Fibroblast of lung (primary cell): ENCODE data around the gene BMPR1B. TPM values are rescaled to one million over a fixed set of nuclear protein-coding genes. Genes with fewer than 3 reads are reported as not detected.

Source experiments
- DNase-seq, 2 donors: peaks; one replicate each; pipeline versions ENCODE4 v3.0.0 to v3.0.0-alpha.2; 2010; ENCODE audit warnings: low read depth in 2 of 2
- H2AFZ ChIP-seq: 2 replicates; pipeline ENCODE4 v1.5.1; 2012; ENCODE audit warnings: low read length, control low read depth, inconsistent platforms
- H3K27ac ChIP-seq: 2 replicates; pipeline ENCODE4 v1.5.1; 2011; ENCODE audit warnings: low read length, control low read depth; ENCODE audit not compliant: insufficient read depth
- H3K27me3 ChIP-seq: 2 replicates; pipeline ENCODE4 v1.5.1; 2011; ENCODE audit warnings: mild to moderate bottlenecking, low read length; ENCODE audit not compliant: control insufficient read depth, insufficient read depth
- H3K36me3 ChIP-seq: 2 replicates; pipeline ENCODE4 v1.5.1; 2011; ENCODE audit warnings: low read length; ENCODE audit not compliant: control insufficient read depth, insufficient read depth
- H3K4me1 ChIP-seq: 2 replicates; pipeline ENCODE4 v1.5.1; 2011; ENCODE audit warnings: low read length; ENCODE audit not compliant: control insufficient read depth, insufficient read depth; ENCODE audit errors: extremely low read depth
- H3K4me2 ChIP-seq: 2 replicates; pipeline ENCODE4 v1.5.1; 2011; ENCODE audit warnings: low read length, control low read depth; ENCODE audit not compliant: insufficient read depth; ENCODE audit errors: extremely low read depth
- H3K4me3 ChIP-seq, 4 experiments: fragments of 200-600 bp in 1 of 4; sonication (generic) in 1 of 4; replicated peaks in 1 of 4; 2 replicates each; pipeline ENCODE4 v1.5.1; 2011 to 2016; ENCODE audit warnings: low read length in 4 of 4, low read depth in 3 of 4, mild to moderate bottlenecking in 3 of 4, control low read depth in 2 of 4, inconsistent platforms in 1 of 4, mixed read lengths in 1 of 4; ENCODE audit not compliant: insufficient read depth in 1 of 4; ENCODE audit errors: control extremely low read depth in 1 of 4
- H3K79me2 ChIP-seq: 2 replicates; pipeline ENCODE4 v1.5.1; 2012; ENCODE audit warnings: mild to moderate bottlenecking, low read length, inconsistent platforms; ENCODE audit not compliant: control insufficient read depth, insufficient read depth
- H3K9ac ChIP-seq: 2 replicates; pipeline ENCODE4 v1.5.1; 2011; ENCODE audit warnings: mild to moderate bottlenecking, low read length, control low read depth; ENCODE audit not compliant: insufficient read depth
- H3K9me3 ChIP-seq: 2 replicates; pipeline ENCODE4 v1.5.1; 2012; ENCODE audit warnings: low read depth, low read length; ENCODE audit not compliant: control insufficient read depth, insufficient read depth
- H4K20me1 ChIP-seq: 2 replicates; pipeline ENCODE4 v1.5.1; 2011; ENCODE audit warnings: low read length; ENCODE audit not compliant: control insufficient read depth, insufficient read depth; ENCODE audit errors: extremely low read depth
- CTCF ChIP-seq, 2 donors: IDR thresholded peaks in 1 of 2; conservative IDR thresholded peaks in 1 of 2; 1 replicate in 1 of 2; 2 replicates in 1 of 2; pipeline ENCODE4 v1.5.1; 2011 to 2012; ENCODE audit warnings: low read length in 2 of 2, control low read depth in 1 of 2, inconsistent platforms in 1 of 2, low read depth in 1 of 2, mild to moderate bottlenecking in 1 of 2
- EZH2 ChIP-seq: IDR thresholded peaks from 2 replicates; pipeline ENCODE4 v1.5.1; 2012; ENCODE audit warnings: low read length, control low read depth, mild to moderate bottlenecking; ENCODE audit errors: missing control alignments
- polyA plus RNA-seq, 2 donors: library from polyadenylated mRNA; depleted of rRNA in 1 of 2; stranded (reverse) in 1 of 2; unstranded in 1 of 2; fragments of >200 nt; gene quantifications; 2 replicates each; pipeline ENCODE4 v1.2.1, GENCODE V29; 2011 to 2012; ENCODE audit warnings: missing spikeins in 1 of 2
- total RNA-seq: library from RNA; depleted of rRNA; stranded (reverse); fragments of >200 nt; gene quantifications from 2 replicates; pipeline ENCODE4 v1.2.1, GENCODE V29; 2014

Gene BMPR1B
- total and polyA plus RNA-seq, 2 donors (not counting 1 experiment from before 2014, with no cell fraction given): 0.17 to 0.45 TPM

GRCh38 chr4:95120456-95120855 is 362.7 kb downstream of the BMPR1B start:
- Histone ChIP-seq H2AFZ (no peak overlapping the region), H3K9me3 (no peaks in the 10 kb centered on the region), H4K20me1 (no peaks in the 10 kb centered on the region), H3K9ac (no peak overlapping the region), H3K4me1 (no peaks in the 10 kb centered on the region), H3K4me3 (no peak overlapping the region), H3K36me3 (no peaks in the 10 kb centered on the region), H3K4me2 (no peak overlapping the region), H3K27me3 (no peaks in the 10 kb centered on the region), H3K27ac (no peak overlapping the region), H3K79me2 (no peaks in the 10 kb centered on the region)
- no peak for TF ChIP-seq EZH2
- DNase-seq: no peak

DNA sequence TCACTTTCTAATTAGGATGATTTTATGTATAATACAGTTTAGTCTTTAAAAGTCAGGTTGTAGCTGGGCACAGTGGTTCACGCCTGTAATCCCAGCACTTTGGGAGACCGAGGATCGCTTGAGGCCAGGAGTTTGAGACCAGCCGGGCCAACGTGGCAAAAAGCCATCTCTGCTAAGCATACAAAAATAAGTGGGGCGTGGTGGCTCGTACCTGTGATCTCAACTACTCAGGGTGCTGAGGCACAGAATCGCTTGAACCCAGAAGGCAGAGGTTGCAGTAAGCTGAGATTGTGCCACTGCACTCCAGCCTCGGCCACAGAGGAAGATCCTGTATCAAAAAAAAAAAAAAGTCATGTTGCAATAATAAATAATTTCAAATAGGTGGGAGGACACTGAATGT is 364.2 kb downstream of the BMPR1B start:
- H2AFZ ChIP-seq: no peak overlapping the region
- H3K27me3 ChIP-seq: no peaks in the 10 kb centered on the region
- no peaks in the 10 kb centered on the region for H3K9me3 ChIP-seq
- no peaks in the 10 kb centered on the region for H3K36me3 ChIP-seq
- no peaks in the 10 kb centered on the region for H4K20me1 ChIP-seq
- no peak overlapping the region for H3K9ac ChIP-seq
- no peak for DNase-seq
- no peaks in the 10 kb centered on the region for H3K4me1 ChIP-seq
- H3K79me2 ChIP-seq: no peaks in the 10 kb centered on the region
- no peak overlapping the region for H3K27ac ChIP-seq
- no peak overlapping the region for H3K4me3 ChIP-seq
- no peak for TF ChIP-seq EZH2
- no peak for TF ChIP-seq CTCF (conservative IDR thresholded peaks at IDR 0.05 in 1 of 2, IDR thresholded peaks at IDR 0.05 in 1 of 2; ENCODE audit: low read depth in 1 of 2, low read length in 2 of 2)
- H3K4me2 ChIP-seq: no peak overlapping the region

- H3K4me2 ChIP-seq: no peak overlapping the region
These were observed 367.2 kb downstream of the BMPR1B start for GRCh38 chr4:95124906-95125504.

More at GRCh38 chr4:95124906-95125504, 367.2 kb downstream of the BMPR1B start:
- DNase-seq: peak; percentile 65 to 78
- H3K4me1 ChIP-seq: peaks cover 2% of the 10 kb centered on the region
- no peaks in the 10 kb centered on the region for H3K36me3 ChIP-seq
- H3K27me3 ChIP-seq: no peaks in the 10 kb centered on the region
- no peak for TF ChIP-seq EZH2
- TF ChIP-seq CTCF (conservative IDR thresholded peaks at IDR 0.05 in 1 of 2, IDR thresholded peaks at IDR 0.05 in 1 of 2; ENCODE audit: low read depth in 1 of 2, low read length in 2 of 2): peak; percentile 59 to 75
- no peaks in the 10 kb centered on the region for H3K9me3 ChIP-seq
- no peak overlapping the region for H3K27ac ChIP-seq
- H2AFZ ChIP-seq: no peak overlapping the region
- H4K20me1 ChIP-seq: no peaks in the 10 kb centered on the region
- no peaks in the 10 kb centered on the region for H3K79me2 ChIP-seq
- H3K9ac ChIP-seq: no peak overlapping the region
- no peak overlapping the region for H3K4me3 ChIP-seq
